ENCODE measurements around the gene ZNF888. TPM values are rescaled to one million over a fixed set of nuclear protein-coding genes. Genes with fewer than 3 reads are reported as not detected.
A peak's percentile ranks its signal among the peaks of the same experiment; 100 is the strongest.
"Not testable (repeated sequence)": the region's sequence is repeated elsewhere in the genome, so short reads cannot be mapped to it uniquely, and the experiment has no call there.

ZNF888 gene
- polyA plus RNA-seq (2013, experiment 1 of 2; ENCODE audit: insufficient read length) = 2.1 TPM
- 2.1 TPM for polyA plus RNA-seq (2013, experiment 2 of 2; ENCODE audit: insufficient read length)

DNA sequence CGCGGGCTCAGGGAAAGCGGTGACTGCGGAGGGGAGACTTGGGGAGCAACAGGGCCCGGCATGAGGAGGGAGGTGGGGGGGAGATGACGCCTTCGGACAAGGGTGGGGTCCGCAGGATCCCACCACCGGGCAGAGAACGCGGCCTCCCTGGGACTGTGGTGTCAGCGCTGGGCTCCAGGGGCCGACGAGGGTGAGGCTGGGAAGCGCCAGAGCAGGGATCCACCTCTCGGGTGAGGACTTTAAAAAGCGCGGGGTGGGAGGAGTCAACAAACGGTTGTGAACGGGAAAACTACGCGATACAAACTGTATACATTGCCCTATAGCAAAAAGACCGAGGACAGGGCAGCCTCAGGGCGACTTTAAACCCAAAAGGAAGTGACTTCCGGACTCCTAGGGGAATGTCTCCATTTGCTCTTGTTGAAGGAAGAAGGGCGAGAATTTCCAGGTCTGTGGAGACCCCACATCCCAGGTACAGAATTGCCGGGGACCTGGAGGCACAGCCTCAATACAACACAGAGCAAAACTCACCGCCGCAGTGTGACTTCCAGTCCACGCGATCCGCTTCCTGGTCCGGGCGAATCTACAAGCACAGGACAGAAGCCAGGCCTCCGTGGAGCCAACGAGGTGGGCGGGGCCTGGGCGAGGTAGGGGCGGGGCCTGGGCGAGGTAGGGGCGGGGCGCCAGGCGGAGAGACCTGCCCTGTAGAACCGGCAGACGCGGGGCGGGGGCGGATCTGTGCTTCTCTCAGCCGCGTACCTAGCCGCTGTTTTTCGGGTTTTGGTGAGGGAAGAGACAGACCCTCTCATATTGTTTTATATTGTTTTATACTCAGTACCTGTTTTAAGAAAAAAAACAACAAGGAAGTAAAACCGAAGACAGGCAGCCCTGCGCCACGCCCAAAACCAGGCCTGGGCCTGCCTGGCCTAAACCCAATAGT, at the start of gene ZNF888:
Gene ZNF888 (minus strand): TSS at position 588 of the 937 bp plus-strand sequence. CDS start 5,555 bp downstream, outside the sequence.
- DNase-seq = peak; percentile 82

DNA sequence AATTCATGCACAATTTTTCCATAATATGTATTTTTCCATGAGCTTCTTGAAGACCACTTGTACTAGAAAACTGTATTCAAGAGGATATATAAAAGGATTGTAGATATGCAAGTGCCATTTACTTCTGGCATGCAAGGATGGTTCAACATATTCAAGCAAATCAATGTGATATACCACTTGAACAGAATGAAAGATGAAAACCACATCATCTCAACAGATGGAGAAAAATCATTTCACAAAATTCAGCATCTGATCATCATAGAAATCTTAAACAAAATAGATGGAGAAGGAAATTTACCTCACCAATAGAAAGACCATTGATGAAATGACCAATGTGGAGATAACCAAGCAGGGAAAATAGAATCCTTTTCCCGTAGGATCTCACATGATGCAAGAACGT, 44.5 kb upstream of the ZNF888 start:
- no peak for DNase-seq

DNA sequence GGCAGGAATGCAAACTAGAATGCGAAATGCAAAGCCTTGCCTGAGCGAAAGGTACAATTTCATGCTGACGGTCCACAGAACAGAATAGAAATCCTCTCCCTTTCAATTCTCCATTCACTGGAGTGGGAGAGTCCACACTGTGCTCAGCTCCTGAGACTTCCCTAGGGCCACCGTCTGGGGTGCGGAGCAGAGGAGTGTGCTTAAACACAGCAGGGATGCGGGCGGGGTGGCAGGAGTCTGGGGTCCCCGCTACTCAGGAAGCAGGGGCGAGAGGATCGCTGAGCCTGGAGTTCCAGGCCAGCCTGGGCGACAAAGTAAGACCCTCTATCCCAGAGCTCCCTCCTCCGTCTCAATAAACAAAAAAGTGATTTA, 40.0 kb upstream of the ZNF888 start:
- no peak for DNase-seq

DNA sequence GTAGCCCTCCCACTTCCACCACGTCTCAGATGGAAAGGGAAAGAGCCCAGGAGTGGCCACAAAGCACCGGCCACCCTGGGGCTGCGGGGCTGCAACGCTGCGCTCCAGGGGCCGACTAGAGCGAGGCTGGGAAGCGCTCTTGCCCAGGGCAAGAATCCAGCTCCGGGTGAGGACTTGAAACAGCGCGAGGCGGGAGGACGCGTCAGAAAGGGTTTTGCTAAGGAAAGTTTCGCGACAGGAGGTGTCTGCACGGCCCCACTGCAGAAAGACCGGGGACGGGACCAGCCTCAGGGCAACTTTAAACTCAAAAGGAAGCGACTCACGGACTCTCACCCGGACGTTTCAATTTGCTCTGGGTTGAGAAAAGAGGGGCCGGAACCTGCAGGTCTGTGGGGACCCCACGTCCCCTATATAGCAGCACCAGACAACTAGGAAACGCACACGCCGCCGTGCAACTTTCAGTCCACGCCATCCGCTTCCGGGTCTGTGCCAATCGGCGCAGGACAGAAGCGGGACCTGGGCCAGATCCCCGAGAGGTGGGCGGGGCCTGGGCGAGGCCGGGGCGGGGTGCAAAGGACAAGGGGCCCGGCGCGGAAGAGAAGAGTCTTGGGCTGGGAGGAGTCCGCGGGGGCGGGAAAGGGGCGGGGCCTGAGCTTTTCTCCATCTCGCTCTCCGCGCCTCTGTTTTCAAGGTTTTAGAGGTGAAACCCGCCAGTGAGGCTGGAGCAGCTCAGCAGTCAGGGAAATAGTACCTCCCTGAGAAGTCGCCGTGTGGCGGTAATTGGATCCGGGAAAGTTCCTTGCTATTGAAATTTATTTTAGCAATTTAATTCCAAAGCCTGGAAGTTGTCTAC, 39.4 kb upstream of the ZNF888 start, which contains the start of gene ZNF816:
Gene ZNF816 (minus strand): TSS at position 488 of the 853 bp plus-strand sequence. CDS start 6,792 bp downstream, outside the sequence.
- DNase-seq = peak; percentile 95

DNA sequence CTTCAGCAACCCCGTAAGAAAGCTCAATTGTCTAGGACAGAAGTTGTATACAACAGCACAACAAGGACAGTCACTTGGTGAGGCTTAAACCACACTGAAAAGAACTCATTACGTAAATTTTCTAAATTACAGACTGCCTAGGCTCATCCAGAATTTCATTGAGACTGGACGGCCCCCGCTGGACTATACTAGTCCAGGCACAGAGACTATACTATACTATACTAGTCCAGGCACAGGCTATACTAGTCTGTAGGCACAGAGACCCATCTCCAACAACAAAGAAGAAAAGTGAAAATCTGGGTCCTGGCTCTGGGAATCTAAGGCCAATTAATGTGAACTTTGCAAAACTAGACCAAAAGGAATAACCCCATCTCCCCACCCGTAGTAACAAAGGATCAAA, 38.8 kb upstream of the ZNF888 start:
- no peak for DNase-seq

DNA sequence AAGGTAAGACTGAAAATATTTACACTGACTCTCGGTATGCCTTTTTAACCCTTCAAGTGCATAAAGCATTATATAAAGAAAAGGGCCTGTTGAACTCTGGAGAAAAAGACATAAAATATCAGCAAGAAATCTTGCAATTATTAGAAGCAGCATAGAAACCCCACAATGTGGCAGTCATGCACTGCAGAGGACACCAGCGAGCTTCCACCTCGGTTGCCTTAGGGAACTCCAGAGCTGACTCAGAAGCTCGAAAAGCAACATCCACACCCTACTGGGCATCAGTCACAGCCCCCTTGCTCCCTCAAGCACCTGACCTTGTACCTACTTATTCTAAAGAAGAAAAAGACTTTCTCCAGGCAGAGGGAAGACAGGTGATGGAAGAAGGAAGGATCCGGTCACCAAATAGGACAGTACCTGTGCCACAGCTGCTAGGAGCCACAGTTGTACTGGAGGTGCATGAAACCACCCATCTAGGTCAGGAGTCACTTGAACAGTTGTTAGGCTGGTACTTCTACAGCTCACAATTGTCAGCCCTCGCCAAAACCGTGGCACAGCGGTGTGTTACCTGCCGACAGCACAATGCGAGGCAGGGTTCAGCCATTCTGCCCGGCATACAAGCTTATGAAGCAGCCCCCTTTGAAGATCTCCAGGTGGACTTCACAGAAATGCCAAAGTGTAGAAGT, 36.5 kb upstream of the ZNF888 start:
- DNase-seq = no peak

DNA sequence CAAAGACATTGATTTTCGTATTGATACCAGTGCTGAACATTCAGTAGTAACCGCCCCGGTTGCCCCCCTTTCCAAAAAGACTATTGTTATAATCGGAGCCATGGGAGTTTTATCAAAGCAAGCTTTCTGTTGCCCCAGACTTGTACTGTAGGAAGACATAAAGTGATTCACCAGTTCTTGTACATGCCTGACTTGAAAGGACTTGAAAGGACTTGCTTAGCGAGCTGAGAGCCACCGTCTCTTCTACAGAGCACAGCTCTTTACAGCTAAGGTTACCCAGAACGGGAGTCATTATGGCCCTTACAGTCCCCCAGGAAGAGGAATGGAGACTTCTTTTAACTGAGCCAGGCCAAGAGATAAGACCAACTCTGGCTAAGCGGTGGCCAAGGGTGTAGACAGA, 34.4 kb upstream of the ZNF888 start:
- DNase-seq = no peak

DNA sequence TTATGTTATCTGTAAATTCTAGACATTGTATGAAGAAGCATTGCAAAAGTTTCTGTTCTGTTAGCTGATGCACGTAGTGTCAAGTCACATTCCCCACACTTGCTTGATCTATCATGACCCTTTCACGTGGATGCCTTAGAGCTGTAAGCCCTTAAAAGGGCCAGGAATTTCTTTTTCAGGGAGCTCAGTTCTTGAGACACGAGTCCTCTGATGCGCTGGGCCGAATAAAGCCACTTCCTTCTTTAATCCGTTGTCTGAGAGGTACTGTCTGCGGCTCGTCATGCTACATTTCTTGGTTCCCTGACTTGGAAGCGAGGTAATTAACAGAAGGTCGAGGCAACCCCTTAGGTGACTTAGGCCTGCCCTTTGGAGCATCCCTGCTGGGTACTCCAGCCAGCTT, 33.7 kb upstream of the ZNF888 start:
- no peak for DNase-seq

DNA sequence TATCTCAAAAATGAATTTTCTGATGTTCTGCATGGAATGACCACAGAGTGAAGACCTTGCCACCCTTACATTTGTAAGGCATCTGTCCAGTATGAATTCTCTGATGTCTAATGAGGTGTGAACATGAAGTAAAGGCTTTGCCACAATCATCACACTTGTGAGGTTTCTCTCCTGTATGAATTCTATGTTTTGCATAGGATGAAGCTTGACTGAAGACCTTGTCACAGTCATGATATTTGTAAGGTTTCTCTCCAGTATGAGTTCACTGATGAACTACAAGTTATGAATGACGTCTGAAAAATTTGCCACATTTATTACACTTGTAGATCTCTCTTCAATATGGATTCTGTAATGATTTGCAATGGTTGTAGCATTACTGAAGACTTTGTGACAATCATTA, 26.2 kb upstream of the ZNF888 start:
- no peak for DNase-seq

DNA sequence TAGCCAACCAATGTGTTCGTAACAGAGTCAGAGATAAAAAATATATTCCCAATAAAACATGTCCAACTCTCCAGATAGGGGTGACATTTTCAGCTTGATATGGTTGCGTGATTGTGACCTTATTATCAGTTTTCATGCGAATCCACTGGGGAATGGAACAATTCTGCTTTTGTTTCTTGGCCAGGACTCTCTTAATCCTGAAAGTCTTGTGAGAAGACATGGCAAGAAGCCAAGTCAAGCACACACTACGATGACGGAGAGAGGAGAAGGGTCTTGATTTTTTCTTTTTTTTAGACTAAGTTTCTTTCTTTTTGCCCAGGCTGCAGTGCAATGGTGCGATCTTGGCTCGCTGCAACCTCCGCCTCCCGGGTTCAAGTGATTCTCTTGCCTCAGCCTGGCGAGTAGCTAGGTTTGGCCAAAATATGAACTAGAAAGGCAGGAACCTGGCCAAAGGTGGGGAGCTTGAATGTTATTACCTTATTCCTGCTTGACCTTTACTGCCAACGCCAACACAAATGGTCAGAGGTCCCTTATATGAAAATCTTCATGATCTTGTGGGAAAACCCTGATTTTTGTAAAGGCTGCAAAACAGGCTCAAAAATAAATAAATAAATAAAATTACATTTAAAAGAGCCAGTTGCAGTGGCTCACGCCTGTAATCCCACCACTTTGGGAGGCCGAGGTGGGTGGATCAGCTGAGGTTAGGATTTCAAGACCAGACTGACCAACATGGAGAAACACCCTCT, 25.0 kb upstream of the ZNF888 start:
- no peak for DNase-seq

DNA sequence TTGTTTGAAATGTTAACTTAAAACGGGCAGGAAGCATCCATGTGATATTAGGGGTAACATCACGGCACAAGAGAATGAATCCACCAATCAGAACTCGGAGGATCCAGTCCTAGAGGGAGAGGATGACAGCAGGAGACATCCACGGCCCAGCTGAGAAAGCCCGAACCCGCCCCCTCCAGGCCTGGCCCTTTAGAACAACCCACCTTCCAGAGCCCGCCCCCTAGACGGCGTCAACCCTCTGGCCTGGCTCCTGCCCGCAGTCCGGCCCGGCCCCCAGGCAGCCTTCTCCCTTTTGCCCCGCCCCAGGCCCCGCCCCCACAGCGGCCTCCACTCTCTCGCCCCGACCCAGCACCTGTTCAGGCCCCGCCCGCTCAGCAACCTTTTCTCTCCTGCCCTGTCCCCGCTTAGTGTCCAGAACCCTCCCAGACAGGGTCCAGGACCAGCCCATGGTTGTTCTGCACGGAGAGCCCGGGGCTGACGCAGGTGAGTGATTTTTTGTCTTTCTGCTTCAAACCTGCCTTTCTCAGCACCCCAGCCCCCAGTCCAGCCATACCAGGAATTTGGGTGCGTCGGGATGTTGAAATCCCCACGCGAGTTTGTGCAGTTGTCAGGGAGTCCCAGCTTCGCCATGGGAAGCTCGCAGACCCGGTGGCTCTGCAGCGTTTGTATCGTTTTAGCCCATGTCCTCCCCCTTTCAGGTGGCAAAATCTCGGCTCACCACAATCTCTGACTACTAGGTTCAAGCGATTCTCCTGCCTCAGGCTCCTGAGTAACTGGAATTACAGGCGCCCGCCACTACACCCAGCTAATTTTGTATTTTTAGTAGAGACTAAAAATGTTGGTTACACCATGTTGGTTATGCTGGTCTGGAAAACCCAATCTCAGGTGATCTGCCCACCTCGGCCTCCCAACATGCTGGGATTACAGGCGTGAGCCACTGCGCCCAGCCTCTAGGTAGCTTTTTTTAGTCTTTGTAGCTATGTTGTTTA, 23.4 kb upstream of the ZNF888 start:
- no peak for DNase-seq

DNA sequence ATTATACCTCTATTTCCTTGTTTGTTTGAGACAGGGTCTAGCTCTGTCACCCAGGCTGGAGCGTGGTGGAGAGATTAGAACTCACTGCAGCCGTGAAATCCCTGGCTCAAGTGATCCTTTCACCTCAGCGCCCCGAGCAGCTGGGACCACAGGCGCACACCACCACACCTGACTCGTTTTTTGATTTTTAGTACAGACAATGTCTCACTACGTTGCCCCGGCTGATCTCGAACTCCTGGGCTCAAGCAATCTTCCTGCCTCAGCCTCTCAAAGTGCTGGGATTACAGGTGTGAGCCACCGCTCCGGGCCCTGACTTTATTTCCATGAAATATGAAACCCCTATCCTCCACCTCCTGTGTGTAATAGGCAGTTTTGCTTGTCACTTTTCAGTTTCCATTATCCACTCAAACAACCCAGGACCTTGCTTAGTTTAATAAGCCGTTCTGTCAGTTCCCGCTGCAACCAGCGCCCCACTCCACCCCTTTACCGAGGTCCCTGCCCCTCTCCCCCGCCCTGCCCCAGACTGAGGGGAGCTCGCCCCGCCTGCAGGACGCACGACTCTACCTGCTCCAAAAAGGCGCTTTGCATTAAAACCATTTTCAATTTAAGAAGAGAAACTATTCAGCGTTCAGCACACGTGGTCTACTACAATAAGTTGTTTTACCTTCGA, 22.6 kb upstream of the ZNF888 start:
- DNase-seq = no peak

DNA sequence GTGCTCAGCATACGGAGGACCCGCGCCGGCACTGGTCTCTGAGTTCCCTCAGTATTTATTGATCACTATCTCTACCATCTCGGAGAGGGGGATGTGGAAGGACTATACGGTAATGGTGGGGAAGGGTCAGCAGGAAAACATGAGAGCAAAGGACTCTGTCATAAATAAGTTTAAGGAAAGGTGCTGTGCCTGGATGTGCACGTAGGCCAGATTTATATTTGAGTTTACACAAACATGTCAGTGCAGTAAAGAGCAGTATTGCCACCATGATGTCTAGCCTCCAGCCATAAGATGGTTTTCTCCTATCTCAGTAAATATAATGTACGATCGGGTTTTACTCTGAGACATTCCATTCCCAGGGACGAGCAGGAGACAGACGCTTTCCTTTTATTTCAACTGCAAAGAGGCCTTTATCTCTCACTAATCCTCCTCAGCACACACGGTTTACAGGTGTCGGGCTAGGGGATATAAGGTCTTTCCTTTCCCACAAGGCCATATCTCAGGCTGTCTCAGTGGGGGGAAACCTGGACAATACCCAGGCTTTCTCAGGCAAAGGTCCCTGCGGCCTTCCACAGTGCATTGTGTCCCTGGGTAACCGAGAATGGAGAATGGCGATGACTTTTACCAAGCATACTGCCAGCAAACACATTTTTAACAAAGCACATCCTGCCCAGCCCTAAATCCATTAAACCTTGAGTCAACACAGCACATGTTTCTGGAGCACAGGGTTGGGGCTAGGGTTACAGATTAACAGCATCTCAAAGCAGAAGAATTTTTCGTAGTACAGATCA, 21.7 kb upstream of the ZNF888 start:
- not testable (repeated sequence) for DNase-seq

DNA sequence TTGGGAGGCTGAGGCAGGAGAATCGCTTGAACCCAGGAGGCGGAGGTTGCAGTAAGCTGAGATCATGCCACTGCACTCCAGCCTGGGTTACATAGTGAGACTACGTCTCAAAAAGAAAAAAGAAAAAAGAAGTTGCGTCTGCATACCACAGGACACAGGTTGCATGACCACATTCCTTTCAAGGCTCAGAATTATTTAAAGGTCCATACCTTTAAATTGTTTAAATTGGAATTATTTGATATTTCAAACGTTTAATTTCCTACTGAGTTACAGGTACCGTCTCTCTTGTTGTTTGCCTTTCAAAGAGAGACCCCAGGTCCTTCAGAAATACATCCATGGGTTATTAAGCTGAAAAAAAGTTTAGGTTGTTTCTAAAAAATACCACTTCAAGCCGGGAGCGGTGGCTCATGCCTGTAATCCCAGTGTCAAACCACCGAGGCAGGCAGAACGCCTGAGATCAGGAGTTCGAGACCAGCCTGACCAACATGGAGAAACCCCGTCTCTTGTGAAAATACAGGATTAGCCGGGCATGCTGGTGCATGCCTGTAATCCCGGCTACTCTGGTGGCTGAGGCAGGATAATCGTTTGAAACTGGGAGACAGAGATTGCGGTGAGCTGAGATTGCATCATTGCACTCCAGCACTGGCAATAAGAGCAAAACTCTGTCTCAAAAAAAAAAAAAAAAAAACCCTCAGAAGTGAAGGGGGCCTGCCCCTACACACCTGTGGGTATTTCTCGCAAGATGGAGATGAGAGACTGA, 20.8 kb upstream of the ZNF888 start:
- DNase-seq = no peak

DNA sequence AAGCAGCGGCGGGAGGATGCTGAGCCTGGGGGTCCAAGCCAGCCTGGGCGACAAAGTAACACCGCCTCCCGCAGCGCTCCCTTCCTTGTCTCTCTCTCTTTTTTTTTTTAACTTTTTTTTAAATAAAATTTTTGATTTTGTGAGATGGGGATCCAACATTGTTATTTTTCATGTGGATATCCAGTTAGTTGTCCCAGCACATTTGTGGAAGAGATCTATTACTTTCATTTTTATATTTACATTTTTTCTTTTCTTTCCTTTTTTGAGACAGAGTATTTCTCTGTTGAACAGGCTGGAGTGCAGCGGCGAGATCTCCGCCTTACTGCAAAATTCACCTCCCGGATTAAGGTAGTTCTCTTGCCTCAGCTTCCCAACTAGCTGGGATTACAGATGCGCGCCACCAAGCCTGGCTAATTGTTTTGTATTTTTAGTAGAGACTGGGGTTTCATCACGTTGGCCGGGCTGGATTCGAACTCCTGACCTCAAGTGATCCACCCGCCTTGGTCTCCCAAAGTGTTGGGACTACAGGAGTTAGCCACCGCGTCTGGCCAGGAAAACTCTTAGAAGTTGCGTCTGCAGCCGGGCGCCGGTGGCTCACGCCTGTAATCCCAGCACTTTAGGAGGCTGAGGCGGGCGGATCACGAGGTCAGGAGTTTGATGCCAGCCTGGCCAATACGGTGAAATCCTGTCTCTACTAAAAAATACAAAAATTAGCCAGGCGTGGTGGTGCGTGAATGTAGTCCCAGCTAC, 20.1 kb upstream of the ZNF888 start:
- no peak for DNase-seq

DNA sequence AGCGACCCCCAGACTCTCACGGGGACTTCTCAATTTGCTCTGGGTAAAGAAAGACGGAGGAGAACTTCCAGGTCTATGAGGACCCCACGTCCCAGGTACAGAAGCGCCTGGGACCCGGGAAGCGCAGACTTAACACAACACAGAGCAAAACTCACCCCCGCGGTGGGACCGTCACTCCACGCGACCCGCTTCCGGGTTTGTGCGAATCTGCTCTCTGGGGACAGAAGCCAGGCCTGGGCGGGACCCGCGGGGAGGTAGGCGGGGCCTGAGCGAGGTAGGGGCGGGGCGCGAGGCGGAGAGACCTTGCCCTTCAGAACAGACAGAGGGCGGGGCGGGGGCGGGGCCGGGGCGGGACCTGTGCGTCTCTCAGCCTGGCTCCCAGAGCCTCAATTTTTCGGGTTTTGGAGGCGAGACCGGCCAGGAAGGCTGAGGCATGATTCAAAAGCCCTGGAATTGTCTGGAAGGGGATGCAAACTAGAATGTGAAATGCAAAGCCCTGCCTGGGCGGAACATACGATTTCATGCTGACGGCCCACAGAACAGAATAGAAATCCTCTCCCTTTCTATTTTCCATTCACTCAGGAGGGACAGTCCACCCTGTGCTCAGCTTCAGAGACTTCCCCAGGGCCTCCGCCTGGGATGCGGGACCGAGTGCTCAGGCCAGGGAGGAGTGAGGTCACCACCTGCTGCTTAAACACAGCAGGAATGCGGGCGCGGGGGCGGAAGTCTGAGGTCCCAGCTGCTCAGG, 19.3 kb upstream of the ZNF888 start:
- DNase-seq = peak; percentile 88

DNA sequence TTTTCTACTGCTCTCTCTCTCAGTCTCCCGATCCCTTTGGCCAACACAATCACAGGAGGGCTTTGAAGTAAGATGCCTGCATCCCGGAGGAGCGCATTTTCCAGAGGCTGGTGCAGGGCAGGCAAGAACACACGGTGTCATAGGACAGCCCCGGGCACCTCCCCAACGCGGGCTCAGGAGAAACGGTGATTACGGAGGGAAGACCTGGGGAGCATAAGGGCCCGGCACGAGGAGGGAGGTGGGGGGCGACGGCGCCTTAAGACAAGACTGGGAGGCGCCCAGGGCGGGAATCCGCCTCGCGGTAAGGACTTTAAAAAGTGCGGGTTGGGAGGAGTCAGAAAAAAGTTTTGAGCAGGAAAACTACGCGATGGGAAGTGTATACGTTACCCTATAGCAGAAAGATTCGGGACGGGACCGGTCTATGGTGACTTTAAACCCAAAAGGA, 18.7 kb upstream of the ZNF888 start:
- peak; percentile 35 for DNase-seq

All from fibroblast of skin of scalp (primary cell).